GM10847 (cell line): ENCODE results near the gene NCAPD2.
A peak's percentile ranks its signal among the peaks of the same experiment; 100 is the strongest.

Experiments used
- POLR2A ChIP-seq: IDR thresholded peaks from 2 replicates; pipeline ENCODE4 v1.6.1; 2011; ENCODE audit not compliant: insufficient read length; ENCODE audit errors: extremely low read depth

NCAPD2 gene

GRCh38 chr12:6489449-6489848 lies 4.5 kb upstream of the NCAPD2 start:
- TF ChIP-seq POLR2A: no peak

DNA sequence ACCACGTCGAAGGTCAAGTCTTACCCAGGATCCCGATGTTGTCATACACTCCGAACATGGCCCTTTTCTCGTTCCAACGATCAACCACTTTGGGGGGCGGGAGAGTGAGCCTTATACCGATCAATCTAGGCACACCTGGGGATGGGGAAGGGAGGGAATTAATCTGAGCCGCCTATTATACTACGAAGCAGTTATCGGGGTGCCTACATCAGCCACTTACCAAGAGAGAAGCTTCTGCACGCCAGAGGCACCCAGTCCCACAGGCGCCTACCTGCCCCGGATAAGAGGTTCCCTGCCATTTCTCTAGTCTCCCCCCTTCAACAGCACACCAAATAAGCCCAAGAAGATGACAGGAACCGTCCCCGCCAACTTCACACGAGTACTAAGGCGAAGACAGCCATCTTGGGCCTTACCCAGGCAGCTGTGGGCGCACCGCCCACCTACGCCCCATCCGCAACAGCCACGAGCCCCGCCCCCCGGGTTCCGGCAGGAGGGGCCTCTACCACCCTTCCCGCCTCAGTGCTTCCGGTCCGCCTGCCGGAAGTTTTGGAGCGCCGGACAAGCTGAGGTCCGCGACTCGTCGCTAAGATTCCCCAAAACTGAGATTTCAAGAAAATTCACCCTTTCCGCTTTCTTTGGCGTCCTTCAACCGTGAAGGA lies 935 bp upstream of the NCAPD2 start, which contains the start of gene MRPL51:
MRPL51 (minus strand) TSS at position 425 of the 659 bp plus-strand sequence; CDS start at position 299, 126 bp downstream.
- peak; percentile 86 for TF ChIP-seq POLR2A

- no peak for TF ChIP-seq POLR2A
These were observed 399 bp downstream of the NCAPD2 start for GRCh38 chr12:6494258-6494743.

DNA sequence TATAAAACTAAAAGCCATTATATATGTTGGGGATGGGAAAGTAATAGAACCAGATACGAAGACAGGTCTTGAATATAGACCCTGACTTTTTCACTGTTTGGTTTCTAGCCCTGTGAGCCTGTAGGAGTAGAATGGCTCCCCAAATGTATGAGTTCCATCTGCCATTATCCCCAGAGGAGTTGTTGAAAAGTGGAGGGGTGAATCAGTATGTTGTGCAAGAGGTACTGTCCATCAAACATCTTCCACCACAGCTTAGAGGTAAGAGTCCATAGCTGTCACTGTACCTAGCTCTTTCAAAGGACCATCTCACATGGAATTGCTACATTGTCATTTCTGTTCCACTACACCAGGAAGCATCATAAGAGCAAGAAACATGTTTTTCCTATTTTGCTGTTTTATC lies 1.1 kb downstream of the NCAPD2 start:
- TF ChIP-seq POLR2A: no peak

- no peak for TF ChIP-seq POLR2A
These were observed 6.6 kb downstream of the NCAPD2 start for GRCh38 chr12:6500466-6500865.

DNA sequence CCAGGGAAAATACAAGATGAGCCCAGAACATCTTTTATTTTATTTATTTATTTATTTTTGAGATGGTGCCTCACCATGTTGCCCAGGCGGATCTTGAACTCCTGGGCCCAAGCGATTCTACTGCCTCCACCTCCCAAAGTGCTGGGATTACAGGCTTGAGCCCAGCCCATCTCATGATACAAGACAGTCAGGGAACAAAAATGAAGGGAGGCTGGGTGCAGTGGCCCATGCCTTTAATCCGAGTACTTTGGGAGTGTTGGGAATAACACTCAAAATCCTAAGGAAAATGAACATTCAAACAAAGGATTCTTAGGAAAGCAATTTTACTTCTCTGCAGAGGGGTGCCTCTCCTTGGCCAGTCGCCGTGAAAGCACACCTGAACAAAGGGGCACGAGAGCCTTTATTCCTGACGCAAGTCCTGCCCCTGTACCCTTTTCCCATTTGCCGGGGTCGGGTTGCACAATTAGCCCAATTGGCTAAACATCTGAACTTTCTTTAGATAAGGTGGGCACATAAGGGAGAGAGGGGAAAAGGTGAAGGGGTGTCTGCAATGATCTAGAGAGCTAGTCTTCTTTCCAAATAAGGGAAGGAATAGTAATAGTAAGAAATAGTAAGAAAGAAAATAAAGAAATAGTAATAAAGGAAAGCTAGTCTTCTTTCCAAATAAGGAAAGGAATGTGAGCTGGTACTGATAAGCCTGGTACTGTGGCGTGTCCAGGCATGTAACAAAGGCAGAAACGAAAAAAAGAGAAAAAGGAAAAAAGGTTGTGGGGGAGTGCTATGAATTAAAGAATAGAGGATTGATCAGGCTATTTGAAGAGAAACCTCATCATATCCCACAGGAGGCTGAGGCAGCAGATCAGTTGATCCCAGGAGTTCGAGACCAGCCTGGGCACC lies 13.4 kb downstream of the NCAPD2 start:
- TF ChIP-seq POLR2A: no peak

DNA sequence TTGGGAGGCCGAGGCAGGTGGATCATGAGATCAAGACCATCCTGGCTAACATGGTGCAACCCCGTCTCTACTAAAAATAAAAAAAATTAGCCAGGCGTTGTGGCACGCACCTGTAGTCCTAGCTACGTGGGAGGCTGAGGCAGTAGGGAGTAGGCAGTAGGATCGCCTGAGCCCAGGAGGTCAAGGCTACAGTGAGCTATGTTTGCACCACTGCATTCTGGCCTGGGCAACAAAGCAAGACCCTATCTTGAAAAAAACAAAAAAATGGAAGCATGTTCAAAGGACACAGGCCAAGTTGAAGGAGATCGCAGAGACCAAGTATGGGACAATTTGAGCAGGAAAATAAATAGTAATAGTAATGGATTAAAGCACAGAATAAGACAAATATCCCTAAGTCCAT lies 14.2 kb downstream of the NCAPD2 start:
- TF ChIP-seq POLR2A: no peak

GRCh38 chr12:6520186-6520585 lies 26.3 kb downstream of the NCAPD2 start:
- no peak for TF ChIP-seq POLR2A

- no peak for TF ChIP-seq POLR2A
These were observed 28.3 kb downstream of the NCAPD2 start for GRCh38 chr12:6522193-6522592.

GRCh38 chr12:6523708-6524107 lies 29.8 kb downstream of the NCAPD2 start:
- no peak for TF ChIP-seq POLR2A

DNA sequence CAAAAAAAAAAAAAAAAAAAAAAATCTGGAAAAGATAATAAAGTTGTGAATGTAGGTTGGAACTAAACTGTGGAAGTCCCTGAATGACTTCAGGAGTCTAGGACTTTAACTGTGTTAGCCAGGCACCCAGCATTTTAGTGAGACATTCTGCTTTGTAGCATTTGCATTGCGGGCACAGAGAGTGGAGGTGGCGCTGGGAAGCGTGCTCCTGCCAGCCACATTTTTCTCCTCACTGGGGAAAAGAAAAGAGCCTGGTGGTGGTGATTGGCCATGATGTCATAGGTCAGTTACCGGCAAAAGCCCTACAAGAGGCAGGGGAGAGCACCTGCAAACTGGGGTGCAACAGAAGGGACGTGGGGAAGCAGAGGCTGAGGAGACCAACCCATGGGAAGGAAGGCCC lies 30.7 kb downstream of the NCAPD2 start:
- no peak for TF ChIP-seq POLR2A

GRCh38 chr12:6526201-6526600 lies 32.3 kb downstream of the NCAPD2 start:
- no peak for TF ChIP-seq POLR2A

- no peak for TF ChIP-seq POLR2A
These were observed 33.0 kb downstream of the NCAPD2 start for GRCh38 chr12:6526766-6527525.

DNA sequence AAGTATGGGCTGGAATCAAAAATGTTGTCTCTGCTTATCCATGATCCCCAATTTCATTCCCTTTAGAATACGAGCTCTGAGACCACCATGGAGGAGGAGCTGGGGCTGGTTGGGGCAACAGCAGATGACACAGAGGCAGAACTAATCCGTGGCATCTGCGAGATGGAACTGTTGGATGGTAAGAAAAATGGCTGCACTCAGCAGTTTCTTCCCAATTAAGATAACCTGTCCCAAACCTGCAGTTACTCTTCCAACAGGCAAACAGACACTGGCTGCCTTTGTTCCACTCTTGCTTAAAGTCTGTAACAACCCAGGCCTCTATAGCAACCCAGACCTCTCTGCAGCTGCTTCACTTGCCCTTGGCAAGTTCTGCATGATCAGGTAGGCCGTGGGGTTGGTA lies 33.8 kb downstream of the NCAPD2 start:
- TF ChIP-seq POLR2A: no peak

- no peak for TF ChIP-seq POLR2A
These were observed 34.8 kb downstream of the NCAPD2 start for GRCh38 chr12:6528539-6529235.
